GM12878 (cell line): ENCODE data around the gene RGS1. TPM values are rescaled to one million over a fixed set of nuclear protein-coding genes. Genes with fewer than 3 reads are reported as not detected.

Experiments used
- BMI1 ChIP-seq: fragments of 450-650 bp; IDR thresholded peaks from 2 replicates; pipeline ENCODE4 v1.6.1; 2016; ENCODE audit warnings: mild to moderate bottlenecking, moderate library complexity, borderline replicate concordance
- SRF ChIP-seq, 2 experiments: IDR thresholded peaks; 2 replicates each; pipeline ENCODE4 v1.6.1; 2011; ENCODE audit warnings: low read depth in 2 of 2, low read length in 2 of 2, mild to moderate bottlenecking in 1 of 2, moderate library complexity in 1 of 2
- polyA plus RNA-seq, 11 experiments: library from polyadenylated mRNA; depleted of rRNA in 4 of 11; unstranded in 6 of 11; stranded (reverse) in 5 of 11; fragments of >200 nt; fragmentation: Nextera tagmentation in 4 of 11; fragmentation: Illumina TruSeq in 1 of 11; extraction: Ambion mirVana in 4 of 11; extraction: Trizol in 1 of 11; gene quantifications; 1 replicate in 1 of 11; 2 replicates in 10 of 11; pipeline versions ENCODE4 v1.2.1 to v1.2.3, GENCODE V29; 2011 to 2016; ENCODE audit warnings: inconsistent platforms in 2 of 11, missing spikeins in 2 of 11, low read depth in 1 of 11
- total RNA-seq, 4 experiments: library from RNA; depleted of rRNA in 3 of 4; stranded (reverse); fragments of >200 nt in 3 of 4; fragmentation: Illumina TruSeq in 1 of 4; extraction: Trizol in 1 of 4; gene quantifications; 2 replicates each; pipeline versions ENCODE4 v1.2.1 to v1.2.3, GENCODE V29; 2013 to 2021
- TF ChIP-seq, protein P1 (sequence below): IDR thresholded peaks from 2 replicates; pipeline ENCODE4 v1.6.1; 2012; ENCODE audit warnings: low read depth, low read length, improper control_type of control experiment
- TF ChIP-seq, protein P2 (sequence below): fragments of 450-650 bp; IDR thresholded peaks from 2 replicates; pipeline ENCODE4 v1.6.1; 2017; ENCODE audit warnings: antibody characterized with exemption, mild to moderate bottlenecking, moderate library complexity

Gene RGS1
- total and polyA plus RNA-seq, 10 of the 15 experiments (the other 5 are each of a cell fraction or from before 2014, with no cell fraction given) = 20.7 to 882 (median 45.9) TPM

DNA sequence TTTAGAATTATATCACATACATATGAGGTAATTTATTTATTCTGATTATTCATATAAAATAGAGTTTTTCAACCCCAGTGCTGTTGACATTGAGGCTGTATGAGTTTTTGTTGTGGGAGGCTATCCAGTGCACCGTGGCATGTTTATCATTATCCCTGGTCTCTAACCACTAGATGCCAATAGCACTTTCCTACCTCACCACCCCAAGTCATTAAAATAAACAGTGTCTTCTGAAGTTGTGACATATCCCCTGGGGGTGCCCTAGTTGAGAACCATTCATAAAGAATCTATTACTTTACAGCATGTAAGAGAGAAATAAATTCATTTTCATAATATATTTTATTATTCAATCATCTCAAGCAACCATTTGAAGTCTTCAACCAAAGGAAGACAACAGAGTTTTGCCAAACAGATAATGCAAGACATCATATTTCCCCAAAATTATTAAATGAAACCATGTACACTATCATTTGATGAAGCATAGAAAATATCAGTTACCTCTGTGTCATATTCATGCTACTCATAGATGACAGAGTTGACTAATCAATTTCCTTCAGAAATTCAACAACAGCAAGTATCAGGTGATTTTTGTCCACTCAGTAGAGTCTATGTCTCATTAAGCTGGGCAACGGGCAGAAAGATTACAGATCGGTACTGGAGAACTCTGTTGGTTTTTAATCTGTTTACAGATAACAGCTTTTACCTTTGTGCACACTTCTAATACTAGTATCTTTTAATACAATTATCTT, 39.5 kb upstream of the RGS1 start (continued):
- TF ChIP-seq SRF (IDR thresholded peaks at IDR 0.05; ENCODE audit: low read depth in 2 of 2, low read length in 2 of 2) = no peak
- TF ChIP-seq, protein P1, sequence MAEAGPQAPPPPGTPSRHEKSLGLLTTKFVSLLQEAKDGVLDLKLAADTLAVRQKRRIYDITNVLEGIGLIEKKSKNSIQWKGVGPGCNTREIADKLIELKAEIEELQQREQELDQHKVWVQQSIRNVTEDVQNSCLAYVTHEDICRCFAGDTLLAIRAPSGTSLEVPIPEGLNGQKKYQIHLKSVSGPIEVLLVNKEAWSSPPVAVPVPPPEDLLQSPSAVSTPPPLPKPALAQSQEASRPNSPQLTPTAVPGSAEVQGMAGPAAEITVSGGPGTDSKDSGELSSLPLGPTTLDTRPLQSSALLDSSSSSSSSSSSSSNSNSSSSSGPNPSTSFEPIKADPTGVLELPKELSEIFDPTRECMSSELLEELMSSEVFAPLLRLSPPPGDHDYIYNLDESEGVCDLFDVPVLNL = no peak
- no peak for TF ChIP-seq BMI1
- TF ChIP-seq, protein P2, sequence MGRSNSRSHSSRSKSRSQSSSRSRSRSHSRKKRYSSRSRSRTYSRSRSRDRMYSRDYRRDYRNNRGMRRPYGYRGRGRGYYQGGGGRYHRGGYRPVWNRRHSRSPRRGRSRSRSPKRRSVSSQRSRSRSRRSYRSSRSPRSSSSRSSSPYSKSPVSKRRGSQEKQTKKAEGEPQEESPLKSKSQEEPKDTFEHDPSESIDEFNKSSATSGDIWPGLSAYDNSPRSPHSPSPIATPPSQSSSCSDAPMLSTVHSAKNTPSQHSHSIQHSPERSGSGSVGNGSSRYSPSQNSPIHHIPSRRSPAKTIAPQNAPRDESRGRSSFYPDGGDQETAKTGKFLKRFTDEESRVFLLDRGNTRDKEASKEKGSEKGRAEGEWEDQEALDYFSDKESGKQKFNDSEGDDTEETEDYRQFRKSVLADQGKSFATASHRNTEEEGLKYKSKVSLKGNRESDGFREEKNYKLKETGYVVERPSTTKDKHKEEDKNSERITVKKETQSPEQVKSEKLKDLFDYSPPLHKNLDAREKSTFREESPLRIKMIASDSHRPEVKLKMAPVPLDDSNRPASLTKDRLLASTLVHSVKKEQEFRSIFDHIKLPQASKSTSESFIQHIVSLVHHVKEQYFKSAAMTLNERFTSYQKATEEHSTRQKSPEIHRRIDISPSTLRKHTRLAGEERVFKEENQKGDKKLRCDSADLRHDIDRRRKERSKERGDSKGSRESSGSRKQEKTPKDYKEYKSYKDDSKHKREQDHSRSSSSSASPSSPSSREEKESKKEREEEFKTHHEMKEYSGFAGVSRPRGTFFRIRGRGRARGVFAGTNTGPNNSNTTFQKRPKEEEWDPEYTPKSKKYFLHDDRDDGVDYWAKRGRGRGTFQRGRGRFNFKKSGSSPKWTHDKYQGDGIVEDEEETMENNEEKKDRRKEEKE = no peak
